ENCODE results near the gene ITM2C. TPM values are rescaled to one million over a fixed set of nuclear protein-coding genes. Genes with fewer than 3 reads are reported as not detected.
A peak's percentile ranks its signal among the peaks of the same experiment; 100 is the strongest.

Gene ITM2C
- total and polyA plus RNA-seq, 9 of the 15 experiments (the other 6 are each of a cell fraction or from before 2014, with no cell fraction given): 0.49 to 58.8 (median 21.5) TPM

DNA sequence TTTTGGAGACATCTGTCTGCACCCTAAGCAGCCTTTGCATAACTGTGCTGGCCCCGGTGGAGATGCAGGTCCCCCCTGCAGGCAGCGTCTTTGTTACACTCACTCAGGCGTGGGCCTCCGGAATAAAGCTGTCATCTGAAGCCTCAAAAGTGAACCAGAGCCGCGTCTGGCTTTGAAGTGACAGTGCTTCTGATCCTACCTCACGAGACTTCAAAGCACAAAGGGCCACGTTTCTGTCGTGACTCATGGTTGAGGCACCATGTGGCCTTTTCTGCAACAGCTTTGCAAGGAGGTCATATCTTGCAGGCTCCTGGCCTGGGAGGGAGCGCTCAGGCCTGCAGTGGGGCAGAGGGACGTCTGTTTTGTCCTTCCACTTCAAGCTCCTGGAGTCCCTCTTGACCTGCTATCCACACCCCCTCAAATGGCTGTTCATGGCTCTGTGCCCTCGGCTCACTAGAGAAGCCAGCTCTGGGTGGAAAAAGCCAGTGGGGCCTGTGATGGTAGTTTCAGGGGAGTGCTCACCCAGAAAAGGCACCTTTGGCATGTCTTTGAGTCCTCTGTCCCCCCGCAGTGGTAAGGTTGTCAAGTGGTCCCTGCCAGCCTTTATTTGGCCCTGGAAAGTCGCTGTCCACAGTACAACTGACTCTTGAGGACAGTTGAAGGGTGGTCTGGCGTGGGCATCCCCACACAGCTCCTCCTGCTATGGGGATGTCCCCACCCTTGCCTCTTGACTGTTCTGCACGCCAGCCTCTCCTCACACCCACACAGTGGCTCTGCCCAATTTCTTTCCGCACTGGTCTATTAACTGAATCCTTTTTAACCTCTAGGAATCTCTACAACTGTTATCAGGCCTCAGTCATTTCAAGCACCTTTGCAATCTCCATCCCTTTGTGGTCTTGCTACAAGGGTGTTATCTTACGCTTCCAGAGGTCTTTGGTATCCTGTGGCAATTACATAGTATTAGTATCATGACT, 41.0 kb downstream of the ITM2C start (continued):
- TF ChIP-seq ZBED1 (IDR thresholded peaks at IDR 0.05) (0 out of 2 replicates have a peak, but pooled peaks have one; percentile 33), POLR3A (IDR thresholded peaks at IDR 0.05; ENCODE audit: borderline replicate concordance, extremely low read depth, insufficient read depth, insufficient read length) (no peak), GABPA (tag; conservative IDR thresholded peaks at IDR 0.05; ENCODE audit: low read depth) (no peak), ZBTB2 (IDR thresholded peaks at IDR 0.05) (no peak), ASH1L (IDR thresholded peaks at IDR 0.05; ENCODE audit: borderline replicate concordance, low read depth, partially characterized antibody) (no peak), MTA2 (IDR thresholded peaks at IDR 0.05; ENCODE audit: low read depth) (no peak), SRSF1 (IDR thresholded peaks at IDR 0.05; ENCODE audit: low read depth, low read length) (no peak), NUFIP1 (IDR thresholded peaks at IDR 0.05; ENCODE audit: partially characterized antibody) (no peak), MEF2D (tag; conservative IDR thresholded peaks at IDR 0.05; ENCODE audit: low read depth) (no peak), ZFP91 (CRISPR knock-in tag; IDR thresholded peaks at IDR 0.05) (no peak), ZC3H8 (IDR thresholded peaks at IDR 0.05) (no peak), MECOM (CRISPR knock-in tag; IDR thresholded peaks at IDR 0.05) (no peak), ZFX (CRISPR knock-in tag; IDR thresholded peaks at IDR 0.05) (peak; percentile 39), TEAD2 (tag; IDR thresholded peaks at IDR 0.05) (no peak), MEF2A (IDR thresholded peaks at IDR 0.05; ENCODE audit: control insufficient read depth, low read depth, low read length) (no peak), RBBP5 (IDR thresholded peaks at IDR 0.05; ENCODE audit: borderline replicate concordance, insufficient read depth, low read length, poor library complexity, severe bottlenecking) (no peak), BHLHE40 (IDR thresholded peaks at IDR 0.05; ENCODE audit: low read length) (peak; percentile 94), YY1 (IDR thresholded peaks at IDR 0.05; ENCODE audit: borderline replicate concordance in 1 of 3, control insufficient read depth in 1 of 3, extremely low read depth in 1 of 3, insufficient read depth in 3 of 3, insufficient read length in 1 of 3, insufficient replicate concordance in 2 of 3, low read depth in 1 of 3, low read length in 2 of 3) (no peak)
- TF ChIP-seq, protein P1, sequence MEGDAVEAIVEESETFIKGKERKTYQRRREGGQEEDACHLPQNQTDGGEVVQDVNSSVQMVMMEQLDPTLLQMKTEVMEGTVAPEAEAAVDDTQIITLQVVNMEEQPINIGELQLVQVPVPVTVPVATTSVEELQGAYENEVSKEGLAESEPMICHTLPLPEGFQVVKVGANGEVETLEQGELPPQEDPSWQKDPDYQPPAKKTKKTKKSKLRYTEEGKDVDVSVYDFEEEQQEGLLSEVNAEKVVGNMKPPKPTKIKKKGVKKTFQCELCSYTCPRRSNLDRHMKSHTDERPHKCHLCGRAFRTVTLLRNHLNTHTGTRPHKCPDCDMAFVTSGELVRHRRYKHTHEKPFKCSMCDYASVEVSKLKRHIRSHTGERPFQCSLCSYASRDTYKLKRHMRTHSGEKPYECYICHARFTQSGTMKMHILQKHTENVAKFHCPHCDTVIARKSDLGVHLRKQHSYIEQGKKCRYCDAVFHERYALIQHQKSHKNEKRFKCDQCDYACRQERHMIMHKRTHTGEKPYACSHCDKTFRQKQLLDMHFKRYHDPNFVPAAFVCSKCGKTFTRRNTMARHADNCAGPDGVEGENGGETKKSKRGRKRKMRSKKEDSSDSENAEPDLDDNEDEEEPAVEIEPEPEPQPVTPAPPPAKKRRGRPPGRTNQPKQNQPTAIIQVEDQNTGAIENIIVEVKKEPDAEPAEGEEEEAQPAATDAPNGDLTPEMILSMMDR (IDR thresholded peaks at IDR 0.05 in 2 of 3, conservative IDR thresholded peaks at IDR 0.05 in 1 of 3; ENCODE audit: insufficient read depth in 2 of 3, low read depth in 1 of 3, low read length in 3 of 3): no peak
- TF ChIP-seq, protein P2, sequence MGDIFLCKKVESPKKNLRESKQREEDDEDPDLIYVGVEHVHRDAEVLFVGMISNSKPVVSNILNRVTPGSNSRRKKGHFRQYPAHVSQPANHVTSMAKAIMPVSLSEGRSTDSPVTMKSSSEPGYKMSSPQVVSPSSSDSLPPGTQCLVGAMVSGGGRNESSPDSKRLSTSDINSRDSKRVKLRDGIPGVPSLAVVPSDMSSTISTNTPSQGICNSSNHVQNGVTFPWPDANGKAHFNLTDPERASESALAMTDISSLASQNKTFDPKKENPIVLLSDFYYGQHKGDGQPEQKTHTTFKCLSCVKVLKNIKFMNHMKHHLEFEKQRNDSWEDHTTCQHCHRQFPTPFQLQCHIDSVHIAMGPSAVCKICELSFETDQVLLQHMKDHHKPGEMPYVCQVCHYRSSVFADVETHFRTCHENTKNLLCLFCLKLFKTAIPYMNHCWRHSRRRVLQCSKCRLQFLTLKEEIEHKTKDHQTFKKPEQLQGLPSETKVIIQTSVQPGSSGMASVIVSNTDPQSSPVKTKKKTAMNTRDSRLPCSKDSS (IDR thresholded peaks at IDR 0.05; ENCODE audit: low read depth, partially characterized antibody): no peak
